ENCODE data around the gene SV2B.

- no peak for TF ChIP-seq TAF1 (IDR thresholded peaks at IDR 0.05; ENCODE audit: low read depth, low read length)
- TF ChIP-seq SPI1 (IDR thresholded peaks at IDR 0.05; ENCODE audit: low read depth, low read length): no peak
- no peak for TF ChIP-seq POLR2AphosphoS5 (IDR thresholded peaks at IDR 0.05; ENCODE audit: low read depth, low read length)
Measured at GRCh38 chr15:91196768-91197167, 96.7 kb downstream of the SV2B start.
